Measurements from ENCODE around the gene NFKBIE.
A peak's percentile ranks its signal among the peaks of the same experiment; 100 is the strongest.

GRCh38 chr6:44237813-44238433 lies 27.4 kb downstream of the NFKBIE start:
- TF ChIP-seq CTCF (conservative IDR thresholded peaks at IDR 0.05; ENCODE audit: low read depth, low read length) (peak; percentile 97), EZH2 (IDR thresholded peaks at IDR 0.05; ENCODE audit: low read length, unreplicated experiment) (no peak)
